H1 (cell line): ENCODE data around the gene TGM6. TPM values are rescaled to one million over a fixed set of nuclear protein-coding genes. Genes with fewer than 3 reads are reported as not detected.

Experiments used
- CTCF ChIA-PET: fragments of 300-600 bp; sonication (Branson Sonifier 250); formaldehyde crosslinking; loops from one replicate; lab custom pipeline; 2021; ENCODE audit not compliant: partially characterized antibody; lab: Charles Lee
- POLR2A ChIA-PET: fragments of 300-600 bp; sonication (Branson Sonifier 250); formaldehyde crosslinking; loops from one replicate; lab custom pipeline; 2021; ENCODE audit warnings: inconsistent platforms; ENCODE audit not compliant: partially characterized antibody; lab: Charles Lee
- DNase-seq, 2 experiments: peaks; one replicate each; pipeline versions ENCODE4 v3.0.0 to v3.0.0-alpha.2; 2010 to 2022; ENCODE audit warnings: low spot score in 2 of 2, low read depth in 1 of 2, mixed read lengths in 1 of 2
- FAIRE-seq: peaks from 2 replicates; lab custom pipeline; 2011; peaks lifted over from hg19 to GRCh38; lab: Jason Lieb, UNC
- H2AFZ ChIP-seq: 2 replicates; pipeline ENCODE4 v1.8.1; 2012; ENCODE audit warnings: low read length, inconsistent platforms
- H2AK5ac ChIP-seq: 2 replicates; pipeline ENCODE4 v1.6.1; 2013; ENCODE audit warnings: low read depth, low read length
- H2BK120ac ChIP-seq: replicated peaks from 2 replicates; pipeline ENCODE3; 2013; ENCODE audit warnings: low read depth, low read length, inconsistent platforms
- H2BK12ac ChIP-seq: 2 replicates; pipeline ENCODE4 v1.6.1; 2013; ENCODE audit warnings: low read depth, low read length
- H2BK15ac ChIP-seq: 2 replicates; pipeline ENCODE4 v1.6.1; 2013; ENCODE audit warnings: low read length
- H2BK20ac ChIP-seq: 2 replicates; pipeline ENCODE4 v1.6.1; 2013; ENCODE audit warnings: low read length
- H2BK5ac ChIP-seq: 2 replicates; pipeline ENCODE4 v1.6.1; 2013; ENCODE audit warnings: low read depth, low read length
- H3K14ac ChIP-seq: 2 replicates; pipeline ENCODE4 v1.6.1; 2013; ENCODE audit warnings: inconsistent platforms; ENCODE audit not compliant: insufficient read length
- H3K18ac ChIP-seq: 2 replicates; pipeline ENCODE4 v1.6.1; 2013; ENCODE audit warnings: low read length; ENCODE audit errors: extremely low read depth
- H3K23ac ChIP-seq: 2 replicates; pipeline ENCODE4 v1.6.1; 2013; ENCODE audit warnings: inconsistent platforms; ENCODE audit not compliant: insufficient read length
- H3K23me2 ChIP-seq: 2 replicates; pipeline ENCODE4 v1.6.1; 2013; ENCODE audit warnings: low read depth, low read length
- H3K27ac ChIP-seq: 2 replicates; pipeline ENCODE4 v1.6.1; 2011; ENCODE audit warnings: low read depth, low read length, inconsistent platforms
- H3K27me3 ChIP-seq, 4 experiments: replicated peaks in 1 of 4; 1 replicate in 1 of 4; 2 replicates in 3 of 4; pipeline versions ENCODE4 v1.6.1 to v1.8.1; 2011 to 2013; ENCODE audit warnings: low read length in 3 of 4, mild to moderate bottlenecking in 3 of 4, inconsistent platforms in 2 of 4, mixed read lengths in 2 of 4, moderate library complexity in 1 of 4; ENCODE audit not compliant: control insufficient read depth in 3 of 4, insufficient read depth in 3 of 4; ENCODE audit errors: extremely low read depth in 1 of 4
- H3K36me3 ChIP-seq, 4 experiments: 2 replicates each; pipeline versions ENCODE4 v1.6.1 to v1.8.1; 2011 to 2013; ENCODE audit warnings: mild to moderate bottlenecking in 4 of 4, low read length in 3 of 4, moderate library complexity in 2 of 4, control low read depth in 1 of 4, inconsistent platforms in 1 of 4; ENCODE audit not compliant: insufficient read depth in 4 of 4, control insufficient read depth in 2 of 4
- H3K4ac ChIP-seq: replicated peaks from 2 replicates; pipeline ENCODE3; 2013; ENCODE audit warnings: low read length, low read depth, mixed read lengths, inconsistent platforms; ENCODE audit not compliant: insufficient read length
- H3K4me1 ChIP-seq, 4 experiments: replicated peaks in 1 of 4; 1 replicate in 1 of 4; 2 replicates in 3 of 4; pipeline versions ENCODE4 v1.6.1 to v1.8.1; 2011 to 2013; ENCODE audit warnings: low read length in 3 of 4, inconsistent platforms in 2 of 4, mixed read lengths in 1 of 4; ENCODE audit not compliant: insufficient read depth in 4 of 4, control insufficient read depth in 3 of 4
- H3K4me2 ChIP-seq, 2 experiments: 2 replicates each; pipeline versions ENCODE4 v1.6.1 to v1.8.1; 2011 to 2013; ENCODE audit warnings: low read depth in 2 of 2, low read length in 2 of 2, control low read depth in 1 of 2, inconsistent platforms in 1 of 2, mild to moderate bottlenecking in 1 of 2; ENCODE audit not compliant: insufficient read depth in 1 of 2
- H3K4me3 ChIP-seq, 4 experiments: fragments of 200-600, 300-600 bp in 1 of 4; sonication (generic), shearing (Covaris generic), sonication (Bioruptor Twin) in 1 of 4; 2 replicates each; pipeline versions ENCODE4 v1.5.1 to v1.8.1; 2011 to 2016; ENCODE audit warnings: low read length in 4 of 4, low read depth in 3 of 4, control low read depth in 2 of 4, inconsistent platforms in 2 of 4, mild to moderate bottlenecking in 2 of 4, mixed read lengths in 1 of 4, moderate library complexity in 1 of 4; ENCODE audit not compliant: insufficient read depth in 2 of 4; ENCODE audit errors: extremely low read depth in 1 of 4
- H3K56ac ChIP-seq: replicated peaks from 2 replicates; pipeline ENCODE3; 2013; ENCODE audit warnings: low read depth, mild to moderate bottlenecking, mixed read lengths, low read length, inconsistent platforms; ENCODE audit not compliant: insufficient read length
- H3K79me1 ChIP-seq: 2 replicates; pipeline ENCODE4 v1.6.1; 2013; ENCODE audit warnings: low read depth, low read length, control low read depth
- H3K79me2 ChIP-seq, 2 experiments: 2 replicates each; pipeline versions ENCODE4 v1.6.1 to v1.8.1; 2012 to 2013; ENCODE audit warnings: low read length in 2 of 2, mild to moderate bottlenecking in 2 of 2, inconsistent platforms in 1 of 2; ENCODE audit not compliant: insufficient read depth in 2 of 2, control insufficient read depth in 1 of 2
- H3K9ac ChIP-seq, 4 experiments: replicated peaks in 1 of 4; 1 replicate in 1 of 4; 2 replicates in 3 of 4; pipeline versions ENCODE4 v1.6.1 to v1.8.1; 2011 to 2013; ENCODE audit warnings: low read depth in 3 of 4, low read length in 3 of 4, control low read depth in 2 of 4, mild to moderate bottlenecking in 2 of 4, moderate library complexity in 2 of 4, inconsistent platforms in 1 of 4; ENCODE audit errors: extremely low read depth in 1 of 4
- H3K9me3 ChIP-seq, 2 experiments: 2 replicates each; pipeline versions ENCODE4 v1.6.1 to v1.8.1; 2012 to 2013; ENCODE audit warnings: mild to moderate bottlenecking in 2 of 2, moderate library complexity in 2 of 2, control low read depth in 1 of 2, inconsistent platforms in 1 of 2, low read depth in 1 of 2, low read length in 1 of 2, mixed read lengths in 1 of 2; ENCODE audit not compliant: insufficient read depth in 2 of 2
- H4K20me1 ChIP-seq, 2 experiments: replicated peaks in 1 of 2; 2 replicates each; pipeline versions ENCODE3 to v1.8.1; 2011 to 2013; ENCODE audit warnings: inconsistent platforms in 2 of 2, low read length in 2 of 2, mild to moderate bottlenecking in 1 of 2; ENCODE audit not compliant: insufficient read depth in 2 of 2, control insufficient read depth in 1 of 2
- H4K5ac ChIP-seq: 2 replicates; pipeline ENCODE4 v1.6.1; 2013; ENCODE audit warnings: low read length, low read depth, mixed read lengths, inconsistent platforms; ENCODE audit not compliant: insufficient read length
- H4K8ac ChIP-seq: 2 replicates; pipeline ENCODE4 v1.8.0; 2013; ENCODE audit warnings: mild to moderate bottlenecking, moderate library complexity, low read length, inconsistent platforms; ENCODE audit not compliant: insufficient read depth; ENCODE audit errors: extremely low read depth
- H4K91ac ChIP-seq: replicated peaks from 2 replicates; pipeline ENCODE3; 2013; ENCODE audit warnings: low read length, mixed read lengths, inconsistent platforms; ENCODE audit not compliant: insufficient read length
- ASH2L ChIP-seq: fragments of 200-600, 300-600 bp; sonication (generic); IDR thresholded peaks from one replicate; pipeline ENCODE4 v1.7.1; 2017; ENCODE audit warnings: low read length
- CTBP2 ChIP-seq: IDR thresholded peaks from 2 replicates; pipeline ENCODE4 v1.7.0; 2011; ENCODE audit warnings: borderline replicate concordance, mild to moderate bottlenecking, moderate library complexity, mixed read lengths, low read length; ENCODE audit not compliant: insufficient read depth, insufficient read length
- E2F6 ChIP-seq: IDR thresholded peaks from 2 replicates; pipeline ENCODE4 v1.6.1; 2012; ENCODE audit warnings: inconsistent platforms
- EZH2 ChIP-seq: fragments of 200-600 bp; sonication (generic); IDR thresholded peaks from 2 replicates; pipeline ENCODE4 v1.7.1; 2012; ENCODE audit warnings: low read depth, mild to moderate bottlenecking, moderate library complexity, low read length, inconsistent platforms; ENCODE audit not compliant: severe bottlenecking
- JUN ChIP-seq: IDR thresholded peaks from 2 replicates; pipeline ENCODE4 v1.6.1; 2011; ENCODE audit warnings: low read depth, mild to moderate bottlenecking, improper control_type of control experiment, low read length
- KDM1A ChIP-seq: fragments of 200-600, 300-600 bp; sonication (generic); IDR thresholded peaks from 2 replicates; pipeline ENCODE4 v1.7.1; 2016; ENCODE audit warnings: mild to moderate bottlenecking, low read length, borderline replicate concordance
- RAD21 ChIP-seq, 2 experiments: IDR thresholded peaks in 1 of 2; conservative IDR thresholded peaks in 1 of 2; 2 replicates each; pipeline ENCODE4 v1.6.1; 2011; ENCODE audit warnings: low read depth in 2 of 2, low read length in 2 of 2, improper control_type of control experiment in 1 of 2, inconsistent platforms in 1 of 2, mild to moderate bottlenecking in 1 of 2, moderate library complexity in 1 of 2
- RNF2 ChIP-seq: fragments of 200-900, 300-1000 bp; sonication (generic); IDR thresholded peaks from 2 replicates; pipeline ENCODE4 v1.7.1; 2016; ENCODE audit warnings: borderline replicate concordance, low read depth, mild to moderate bottlenecking, antibody characterized with exemption, low read length; ENCODE audit not compliant: poor library complexity, severe bottlenecking; ENCODE audit errors: missing control alignments
- RXRA ChIP-seq: IDR thresholded peaks from 2 replicates; pipeline ENCODE4 v1.6.1; 2011; ENCODE audit warnings: low read depth, mild to moderate bottlenecking, low read length, moderate library complexity; ENCODE audit not compliant: insufficient read depth
- SP4 ChIP-seq: IDR thresholded peaks from 2 replicates; pipeline ENCODE4 v1.6.1; 2012; ENCODE audit warnings: low read length, inconsistent platforms
- SRF ChIP-seq: IDR thresholded peaks from 2 replicates; pipeline ENCODE4 v1.6.1; 2011; ENCODE audit warnings: mild to moderate bottlenecking, low read depth, low read length, moderate library complexity
- WGBS, 2 experiments: shearing (Covaris generic) in 1 of 2; methylation state at CpG; one replicate each; pipeline versions ENCODE4 v1.1.6 to v1.1.7; 2013 to 2015; ENCODE audit warnings: low lambda C conversion rate in 2 of 2, mixed read lengths in 2 of 2, inconsistent platforms in 1 of 2, low coverage in 1 of 2, missing lambda C conversion rate in 1 of 2; ENCODE audit not compliant: insufficient replicate concordance in 2 of 2, insufficient coverage in 1 of 2, insufficient read length in 1 of 2; ENCODE audit errors: extremely low coverage in 1 of 2, missing lambda C conversion rate in 1 of 2; 5-methylcytosine and 5-hydroxymethylcytosine counted together
- polyA plus RNA-seq, 7 experiments: library from polyadenylated mRNA; depleted of rRNA in 3 of 7; stranded (reverse) in 5 of 7; unstranded in 2 of 7; fragments of >200 nt in 5 of 7; fragments of 200-250 nt in 2 of 7; gene quantifications; 1 replicate in 5 of 7; 2 replicates in 1 of 7; 4 replicates in 1 of 7; pipeline versions ENCODE4 v1.2.1 to v1.2.3, GENCODE V29; 2011 to 2013; ENCODE audit warnings: missing spikeins in 2 of 7, mixed read lengths in 2 of 7
- total RNA-seq: library from RNA; stranded (reverse); fragmentation: NEBNext Ultra II Directional; extraction: Animal tissue kit (Norgen Biotek cat#: 25700); gene quantifications from 2 replicates; pipeline ENCODE4 v1.2.1, GENCODE V29; 2021
- TF ChIP-seq, protein P1 (sequence below): IDR thresholded peaks from 2 replicates; pipeline ENCODE4 v1.6.1; 2011; ENCODE audit warnings: low read depth, mild to moderate bottlenecking, low read length; ENCODE audit not compliant: insufficient read depth

The TGM6 gene
- total and polyA plus RNA-seq, 2 of the 8 experiments (the other 6 are each of a cell fraction or from before 2014, with no cell fraction given), result 0.03 TPM; not detected in 1

- H2BK20ac ChIP-seq, result no peak overlapping the region
- ChIA-PET CTCF (interaction anchor here (0.6 to 4.8 kb wide), 21 partner anchors 9 to 563 kb away, joined by 3 to 74 read pairs (median 8); no protein-coding TSS in a partner anchor), POLR2A (interaction anchor here (1.2 kb wide), 1 partner anchor 18 kb away, joined by 3 read pairs; no protein-coding TSS in a partner anchor)
- no peak overlapping the region for H4K5ac ChIP-seq
- 90% methylated on average over 5 of the region's 5 CpGs; no CpG with 5 or more reads in 1 of the 2 experiments for WGBS, 2 experiments
- DNase-seq (no peak), FAIRE-seq (no peak)
- H3K9me3 ChIP-seq, result no peaks in the 10 kb centered on the region
- no peak overlapping the region for H2AFZ ChIP-seq
- H4K20me1 ChIP-seq, result no peaks in the 10 kb centered on the region
- H4K91ac ChIP-seq, result no peak overlapping the region
- H3K9ac ChIP-seq, result no peak overlapping the region
- no peaks in the 10 kb centered on the region for H3K79me2 ChIP-seq
- H3K27me3 ChIP-seq, result no peaks in the 10 kb centered on the region
- peaks cover 0 to 4% (median 0%) of the 10 kb centered on the region in 4 experiments; a peak in 1 of 7 replicates for H3K4me1 ChIP-seq
- H2BK5ac ChIP-seq, result no peak overlapping the region
- no peak overlapping the region for H3K27ac ChIP-seq
- no peak overlapping the region for H2BK15ac ChIP-seq
- no peak overlapping the region for H3K23ac ChIP-seq
- H3K56ac ChIP-seq, result no peak overlapping the region
- H3K14ac ChIP-seq, result no peak overlapping the region
- H3K23me2 ChIP-seq, result no peaks in the 10 kb centered on the region
- H3K18ac ChIP-seq, result no peak overlapping the region
- no peak overlapping the region for H4K8ac ChIP-seq
- no peaks in the 10 kb centered on the region for H3K79me1 ChIP-seq
- no peak overlapping the region for H2BK12ac ChIP-seq
- H3K36me3 ChIP-seq, result no peaks in the 10 kb centered on the region
- H2BK120ac ChIP-seq, result no peak overlapping the region
- no peak overlapping the region for H2AK5ac ChIP-seq
- no peak overlapping the region for H3K4me2 ChIP-seq
- H3K4me3 ChIP-seq, result no peak overlapping the region
- H3K4ac ChIP-seq, result no peak overlapping the region
- TF ChIP-seq SP4 (no peak), E2F6 (no peak), RXRA (no peak), SRF (no peak), RNF2 (no peak), JUN (no peak), EZH2 (no peak), KDM1A (no peak), CTBP2 (no peak), RAD21 (IDR thresholded peaks at IDR 0.05 in 1 of 2, conservative IDR thresholded peaks at IDR 0.05 in 1 of 2; ENCODE audit: low read depth in 2 of 2, low read length in 2 of 2) (no peak), ASH2L (no peak)
- TF ChIP-seq, protein P1, sequence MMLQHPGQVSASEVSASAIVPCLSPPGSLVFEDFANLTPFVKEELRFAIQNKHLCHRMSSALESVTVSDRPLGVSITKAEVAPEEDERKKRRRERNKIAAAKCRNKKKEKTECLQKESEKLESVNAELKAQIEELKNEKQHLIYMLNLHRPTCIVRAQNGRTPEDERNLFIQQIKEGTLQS, result no peak
These were observed 70.7 kb downstream of the TGM6 start for GRCh38 chr20:2451422-2451821.
